ENCODE measurements around the gene PRKAR2B. TPM values are rescaled to one million over a fixed set of nuclear protein-coding genes. Genes with fewer than 3 reads are reported as not detected.

Gene PRKAR2B
- total and polyA plus RNA-seq, 2 experiments from 2014 or later, result 42.3 to 70.4 TPM

- H3K27ac ChIP-seq, result peak overlapping the region; percentile 97
- H3K27me3 ChIP-seq, result no peaks in the 10 kb centered on the region
- peaks cover 28% of the 10 kb centered on the region for H3K4me1 ChIP-seq (ENCODE audit: low read depth)
- H3K36me3 ChIP-seq, result no peaks in the 10 kb centered on the region
- H3K9me3 ChIP-seq (ENCODE audit: low read depth), result no peaks in the 10 kb centered on the region
- peak overlapping the region; percentile 74 for H3K4me3 ChIP-seq
- TF ChIP-seq CTCF (IDR thresholded peaks at IDR 0.05; ENCODE audit: low read depth, low read length), result no peak
- DNase-seq (ENCODE audit: low read depth in 1 of 2, low spot score in 1 of 2), result no peak
These were observed 125.8 kb downstream of the PRKAR2B start for GRCh38 chr7:107170051-107170915.

- DNase-seq (ENCODE audit: low read depth in 1 of 2, low spot score in 1 of 2), result no peak
- no peak for TF ChIP-seq CTCF (IDR thresholded peaks at IDR 0.05; ENCODE audit: low read depth, low read length)
- no peaks in the 10 kb centered on the region for H3K36me3 ChIP-seq
- H3K4me1 ChIP-seq (ENCODE audit: low read depth), result peaks cover 27% of the 10 kb centered on the region
- peak overlapping the region; percentile 22 for H3K27ac ChIP-seq
- H3K9me3 ChIP-seq (ENCODE audit: low read depth), result no peaks in the 10 kb centered on the region
- no peaks in the 10 kb centered on the region for H3K27me3 ChIP-seq
- no peak overlapping the region for H3K4me3 ChIP-seq
These were observed 127.0 kb downstream of the PRKAR2B start for GRCh38 chr7:107171496-107171895.

GRCh38 chr7:107172276-107173032, 127.9 kb downstream of the PRKAR2B start:
- no peaks in the 10 kb centered on the region for H3K27me3 ChIP-seq

GRCh38 chr7:107173191-107173590, 128.7 kb downstream of the PRKAR2B start:
- no peaks in the 10 kb centered on the region for H3K27me3 ChIP-seq

More at GRCh38 chr7:107172276-107173032, 127.9 kb downstream of the PRKAR2B start:
- Histone ChIP-seq H3K36me3 (no peaks in the 10 kb centered on the region), H3K4me3 (no peak overlapping the region), H3K9me3 (ENCODE audit: low read depth) (no peaks in the 10 kb centered on the region), H3K27ac (no peak overlapping the region), H3K4me1 (ENCODE audit: low read depth) (peaks cover 18% of the 10 kb centered on the region)
- DNase-seq (ENCODE audit: low read depth in 1 of 2, low spot score in 1 of 2), result no peak
- no peak for TF ChIP-seq CTCF (IDR thresholded peaks at IDR 0.05; ENCODE audit: low read depth, low read length)

More at GRCh38 chr7:107173191-107173590, 128.7 kb downstream of the PRKAR2B start:
- no peak overlapping the region for H3K27ac ChIP-seq
- no peak for TF ChIP-seq CTCF (IDR thresholded peaks at IDR 0.05; ENCODE audit: low read depth, low read length)
- peaks cover 18% of the 10 kb centered on the region for H3K4me1 ChIP-seq (ENCODE audit: low read depth)
- H3K4me3 ChIP-seq, result no peak overlapping the region
- H3K36me3 ChIP-seq, result no peaks in the 10 kb centered on the region
- H3K9me3 ChIP-seq (ENCODE audit: low read depth), result no peaks in the 10 kb centered on the region
- no peak for DNase-seq (ENCODE audit: low read depth in 1 of 2, low spot score in 1 of 2)
